HEK293T (cell line): ENCODE results near the gene IP6K2.
A peak's percentile ranks its signal among the peaks of the same experiment; 100 is the strongest.

Source experiments
- CTCF ChIA-PET: fragments of 350-600 bp; formaldehyde crosslinking; extraction: SDS; loops from one replicate; lab custom pipeline; 2021; ENCODE audit warnings: antibody characterized with exemption, inconsistent platforms; lab: Yijun Ruan, JAX
- POLR2A ChIA-PET: fragments of 350-600 bp; formaldehyde crosslinking; extraction: SDS; loops from one replicate; lab custom pipeline; 2020; ENCODE audit warnings: antibody characterized with exemption, inconsistent platforms; lab: Yijun Ruan, JAX
- DNase-seq: peaks from one replicate; pipeline ENCODE4 v3.0.0; 2012; ENCODE audit warnings: mixed read lengths; ENCODE audit errors: extremely low spot score
- ARNT ChIP-seq: fragments of 450-650 bp; IDR thresholded peaks from 2 replicates; pipeline ENCODE4 v1.6.1; 2017; ENCODE audit warnings: mild to moderate bottlenecking
- BHLHE40 ChIP-seq: fragments of 450-650 bp; IDR thresholded peaks from 2 replicates; pipeline ENCODE4 v1.6.1; 2016; ENCODE audit warnings: mild to moderate bottlenecking, moderate library complexity, borderline replicate concordance
- CTBP1 ChIP-seq: fragments of 450-650 bp; IDR thresholded peaks from 2 replicates; pipeline ENCODE4 v1.6.1; 2016; ENCODE audit warnings: borderline replicate concordance
- ELF4 ChIP-seq: fragments of 450-650 bp; IDR thresholded peaks from 2 replicates; pipeline ENCODE4 v1.6.1; 2017; ENCODE audit warnings: antibody characterized with exemption
- FOXA1 ChIP-seq: fragments of 450-650 bp; IDR thresholded peaks from 2 replicates; pipeline ENCODE4 v1.6.1; 2016; ENCODE audit warnings: mild to moderate bottlenecking
- FOXK2 ChIP-seq: fragments of 450-650 bp; IDR thresholded peaks from 2 replicates; pipeline ENCODE4 v1.6.1; 2016; ENCODE audit warnings: mild to moderate bottlenecking
- FOXM1 ChIP-seq: fragments of 450-650 bp; IDR thresholded peaks from 2 replicates; pipeline ENCODE4 v1.6.1; 2017; ENCODE audit warnings: mild to moderate bottlenecking, borderline replicate concordance
- HDGF ChIP-seq: fragments of 450-650 bp; IDR thresholded peaks from 2 replicates; pipeline ENCODE4 v1.6.1; 2017; ENCODE audit warnings: antibody characterized with exemption, borderline replicate concordance
- L3MBTL2 ChIP-seq: fragments of 450-650 bp; conservative IDR thresholded peaks from 2 replicates; pipeline ENCODE4 v1.6.1; 2016; ENCODE audit warnings: mild to moderate bottlenecking
- LEF1 ChIP-seq: fragments of 450-650 bp; IDR thresholded peaks from 2 replicates; pipeline ENCODE4 v1.6.1; 2017; ENCODE audit warnings: mild to moderate bottlenecking, borderline replicate concordance
- NFRKB ChIP-seq: fragments of 450-650 bp; IDR thresholded peaks from 2 replicates; pipeline ENCODE4 v1.6.1; 2016; ENCODE audit warnings: mild to moderate bottlenecking, moderate library complexity
- PKNOX1 ChIP-seq: fragments of 450-650 bp; IDR thresholded peaks from 2 replicates; pipeline ENCODE4 v1.6.1; 2016
- SP1 ChIP-seq: fragments of 450-650 bp; IDR thresholded peaks from 2 replicates; pipeline ENCODE4 v1.6.1; 2017
- SUZ12 ChIP-seq: fragments of 450-650 bp; IDR thresholded peaks from 2 replicates; pipeline ENCODE4 v1.6.1; 2016; ENCODE audit warnings: mild to moderate bottlenecking
- TARDBP ChIP-seq: fragments of 450-650 bp; IDR thresholded peaks from 2 replicates; pipeline ENCODE4 v1.6.1; 2016
- ZNF384 ChIP-seq: fragments of 450-650 bp; IDR thresholded peaks from 2 replicates; pipeline ENCODE4 v1.6.1; 2016

Gene IP6K2

DNA sequence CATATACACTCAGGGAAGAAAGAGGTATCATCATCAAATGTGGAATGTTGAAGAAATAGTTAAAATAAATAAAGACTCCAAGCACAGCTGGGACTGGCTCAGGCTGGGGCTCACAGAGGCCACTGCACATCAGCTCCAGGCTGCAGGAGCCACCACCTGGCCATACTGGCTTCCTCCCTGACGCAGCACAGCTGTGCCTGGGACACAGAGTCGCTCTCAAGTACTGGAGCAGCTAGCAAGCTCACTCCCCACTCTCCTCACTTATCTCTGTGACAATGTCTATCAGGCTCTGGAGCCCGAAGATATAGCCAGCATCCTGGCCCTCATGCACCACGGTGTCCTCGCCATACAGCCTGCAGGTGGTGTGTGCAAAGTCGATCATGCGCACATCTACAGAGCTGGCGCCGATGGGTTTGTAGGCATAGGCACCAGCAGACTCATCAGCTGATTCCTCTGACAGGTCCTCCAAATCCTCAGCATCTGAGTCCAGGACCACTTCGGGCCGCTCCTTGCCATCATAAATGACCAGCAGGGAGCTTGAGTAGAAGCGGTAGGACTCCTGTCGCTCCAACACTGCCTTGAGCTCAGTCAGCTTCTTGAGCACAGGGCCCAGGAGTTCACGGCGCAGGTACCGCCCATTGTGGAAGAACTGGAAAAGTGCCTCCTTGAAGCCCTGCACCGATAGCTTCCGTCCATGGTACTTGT, 28.8 kb downstream of the IP6K2 start:
- ChIA-PET CTCF (no interaction called here), POLR2A (interaction anchor here (1.2 kb wide), 1 partner anchor 29 kb away, joined by 5 read pairs; the partner anchor contains the start of gene IP6K2)
- DNase-seq, result no peak
- TF ChIP-seq LEF1 (no peak), L3MBTL2 (no peak), FOXA1 (no peak), SUZ12 (no peak), SP1 (no peak)

- TF ChIP-seq LEF1 (no peak), CTBP1 (no peak), FOXM1 (no peak), SUZ12 (no peak), ZNF384 (no peak), BHLHE40 (no peak), FOXA1 (no peak), ARNT (no peak), FOXK2 (no peak), ELF4 (no peak), TARDBP (no peak), SP1 (no peak), PKNOX1 (no peak), HDGF (no peak), NFRKB (no peak), L3MBTL2 (no peak)
- POLR2A ChIA-PET, result interaction anchor here (0.9 to 2.0 kb wide), 3 partner anchors 8 to 24 kb away, joined by 4 to 13 read pairs (median 12); partner anchors contain the start of gene CELSR3
- no peak for DNase-seq
- CTCF ChIA-PET, result interaction anchor here (1.5 kb wide), 1 partner anchor 23 kb away, joined by 4 read pairs; no protein-coding TSS in a partner anchor
Observed at GRCh38 chr3:48687220-48687678, 29.8 kb downstream of the IP6K2 start.

GRCh38 chr3:48686538-48687219, 30.3 kb downstream of the IP6K2 start:
- POLR2A ChIA-PET, result interaction anchor here (0.9 to 2.0 kb wide), 7 partner anchors 9 to 52 kb away, joined by 3 to 13 read pairs (median 6); partner anchors contain the start of genes CELSR3, IP6K2 and SLC26A6
- no peak for DNase-seq
- CTCF ChIA-PET, result interaction anchor here (0.6 to 1.5 kb wide), 8 partner anchors 9 to 48 kb away, joined by 3 to 11 read pairs (median 4); no protein-coding TSS in a partner anchor
- TF ChIP-seq ARNT, result no peak
- no peak for TF ChIP-seq FOXA1
- TF ChIP-seq BHLHE40, result no peak
- TF ChIP-seq ZNF384, result peak; percentile 88; the same call in 1 of the 2 replicates

DNA sequence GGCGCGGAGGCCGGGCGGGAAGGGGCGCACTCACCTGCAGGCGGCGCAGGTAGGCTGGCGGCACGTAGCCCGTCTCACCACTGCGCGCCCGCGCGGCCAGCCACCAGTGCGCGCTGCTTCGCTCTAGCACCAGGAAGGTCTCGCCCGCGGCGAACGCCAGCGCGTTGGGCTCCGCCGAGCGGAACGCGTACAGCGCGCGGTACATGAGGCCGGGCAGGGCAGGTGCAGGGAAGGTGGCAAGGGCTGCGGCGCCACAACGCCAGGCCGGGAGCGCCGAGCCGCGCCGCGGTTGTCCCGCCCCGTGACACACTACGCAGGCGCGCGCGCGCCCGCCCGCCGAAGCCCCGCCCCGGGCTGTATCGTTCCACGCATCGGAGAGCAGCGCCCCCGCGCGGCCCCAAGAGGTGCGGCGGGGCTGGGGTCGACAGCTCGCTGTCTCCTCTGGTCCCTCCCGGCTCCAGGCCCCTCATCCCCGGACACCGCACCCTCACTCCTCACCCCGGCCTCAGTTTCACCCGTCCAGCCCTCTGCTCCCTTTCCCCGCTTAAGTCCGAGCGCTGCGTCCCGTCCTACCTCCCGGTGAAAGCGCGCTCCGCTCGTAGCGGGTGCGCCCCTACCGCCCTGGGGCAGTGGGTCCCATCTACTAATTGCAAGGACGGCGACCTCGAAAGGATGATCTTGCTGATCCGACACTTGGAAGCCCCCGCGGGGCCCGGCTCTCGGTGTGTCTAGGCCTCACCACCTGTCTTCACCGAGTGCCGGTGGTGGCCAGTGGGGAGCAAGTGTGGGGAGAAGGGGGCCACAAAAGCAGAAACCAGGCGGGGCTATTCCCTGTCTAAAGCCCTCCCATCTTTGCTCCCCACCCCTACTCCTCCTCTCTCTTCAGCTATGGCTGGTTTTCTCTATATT, 31.2 kb downstream of the IP6K2 start, which contains the start of gene NCKIPSD:
Gene NCKIPSD (minus strand): TSS at position 313 of the 909 bp plus-strand sequence. CDS start 108 bp downstream, at position 205.
- TF ChIP-seq TARDBP (no peak), FOXM1 (no peak), CTBP1 (peak; percentile 62; the same call in 1 of the 2 replicates), ARNT (no peak)
- DNase-seq, result peak; percentile 97
- ChIA-PET POLR2A (interaction anchor here (1.1 to 2.0 kb wide), 6 partner anchors 11 to 52 kb away, joined by 3 to 13 read pairs (median 8); partner anchors contain the start of genes CELSR3, IP6K2 and SLC26A6), CTCF (interaction anchor here (0.5 to 1.5 kb wide), 13 partner anchors 10 to 446 kb away, joined by 3 to 11 read pairs (median 3); no protein-coding TSS in a partner anchor)

DNA sequence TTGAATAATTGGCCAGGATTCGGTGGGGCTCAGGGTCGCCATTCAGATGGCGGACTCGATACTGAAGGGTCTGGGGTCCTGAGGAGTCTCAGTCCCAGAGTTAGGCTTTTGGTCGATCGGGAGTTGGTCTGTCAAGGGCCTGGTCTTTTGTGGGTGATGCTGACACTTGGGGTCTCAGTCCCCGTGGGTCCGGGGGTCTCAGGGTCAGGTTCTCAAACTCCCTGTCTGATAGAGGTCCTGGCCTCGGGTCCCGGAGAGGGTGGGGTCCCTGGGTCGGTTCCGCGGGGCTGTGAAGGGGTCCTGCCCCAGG, 31.8 kb downstream of the IP6K2 start:
- no peak for DNase-seq
- CTCF ChIA-PET, result interaction anchor here (1.0 to 1.5 kb wide), 4 partner anchors 11 to 30 kb away, joined by 3 to 11 read pairs (median 3); no protein-coding TSS in a partner anchor
- POLR2A ChIA-PET, result interaction anchor here (1.1 to 2.1 kb wide), 7 partner anchors 10 to 51 kb away, joined by 3 to 18 read pairs (median 10); partner anchors contain the start of genes CELSR3, IP6K2 and SLC26A6
- TF ChIP-seq ELF4 (no peak), NFRKB (no peak)

GRCh38 chr3:48684480-48685143, 32.4 kb downstream of the IP6K2 start:
- TF ChIP-seq PKNOX1 (no peak), SP1 (no peak), TARDBP (no peak), FOXA1 (no peak), ARNT (no peak), L3MBTL2 (no peak), NFRKB (no peak), ZNF384 (no peak), FOXK2 (no peak), BHLHE40 (no peak), SUZ12 (no peak), HDGF (no peak), CTBP1 (no peak)
- DNase-seq, result no peak
- POLR2A ChIA-PET, result interaction anchor here (1.5 to 2.1 kb wide), 2 partner anchors 14 to 22 kb away, joined by 4 to 18 read pairs; partner anchors contain the start of gene CELSR3
- CTCF ChIA-PET, result interaction anchor here (0.6 to 1.3 kb wide), 2 partner anchors 13 to 20 kb away, joined by 5 to 7 read pairs; no protein-coding TSS in a partner anchor
